SU-DHL-6 (cell line): ENCODE measurements around the gene OSBPL2.

Experiments used
- CTCF ChIP-seq: fragments of 200-600 bp; sonication (generic); IDR thresholded peaks from one replicate; pipeline ENCODE4 v1.5.1; 2017; ENCODE audit warnings: antibody characterized with exemption, mild to moderate bottlenecking, low read length, moderate library complexity; ENCODE audit not compliant: insufficient read depth, poor library complexity, severe bottlenecking
- EZH2phosphoT487 ChIP-seq: fragments of 200-600 bp; sonication (generic), shearing (Covaris generic); conservative IDR thresholded peaks from 2 replicates; pipeline ENCODE4 v1.6.1; 2018; ENCODE audit warnings: mild to moderate bottlenecking, antibody characterized with exemption, low read length, moderate library complexity, mixed read lengths

GRCh38 chr20:62322492-62323041 lies 84.2 kb downstream of the OSBPL2 start:
- no peak for TF ChIP-seq CTCF
- TF ChIP-seq EZH2phosphoT487: no peak
